ENCODE measurements around the gene APLP2.
"Not testable (repeated sequence)": the region's sequence is repeated elsewhere in the genome, so short reads cannot be mapped to it uniquely, and the experiment has no call there.

The APLP2 gene

GRCh38 chr11:130089674-130090073 is 20.0 kb downstream of the APLP2 start:
- H3K4me3 ChIP-seq (ENCODE audit: low read length): no peak overlapping the region
- TF ChIP-seq ZNF274 (IDR thresholded peaks at IDR 0.05; ENCODE audit: low read depth, low read length): no peak

GRCh38 chr11:130090517-130090916 is 20.8 kb downstream of the APLP2 start:
- not testable (repeated sequence) for H3K4me3 ChIP-seq (ENCODE audit: low read length)

- not testable (repeated sequence) for H3K4me3 ChIP-seq (ENCODE audit: low read length)
These were observed 21.5 kb downstream of the APLP2 start for GRCh38 chr11:130091169-130091568.

GRCh38 chr11:130092661-130093060 is 23.0 kb downstream of the APLP2 start:
- no peak overlapping the region for H3K4me3 ChIP-seq (ENCODE audit: low read length)
- TF ChIP-seq ZNF274 (IDR thresholded peaks at IDR 0.05; ENCODE audit: low read depth, low read length): no peak

- H3K4me3 ChIP-seq (ENCODE audit: low read length): no peak overlapping the region
- no peak for TF ChIP-seq ZNF274 (IDR thresholded peaks at IDR 0.05; ENCODE audit: low read depth, low read length)
These were observed 24.9 kb downstream of the APLP2 start for GRCh38 chr11:130094614-130095013.

GRCh38 chr11:130095326-130095725 is 25.6 kb downstream of the APLP2 start:
- no peak overlapping the region for H3K4me3 ChIP-seq (ENCODE audit: low read length)
- no peak for TF ChIP-seq ZNF274 (IDR thresholded peaks at IDR 0.05; ENCODE audit: low read depth, low read length)

- H3K4me3 ChIP-seq (ENCODE audit: low read length): no peak overlapping the region
- no peak for TF ChIP-seq ZNF274 (IDR thresholded peaks at IDR 0.05; ENCODE audit: low read depth, low read length)
These were observed 26.3 kb downstream of the APLP2 start for GRCh38 chr11:130096042-130096441.

GRCh38 chr11:130096823-130097222 is 27.1 kb downstream of the APLP2 start:
- TF ChIP-seq ZNF274 (IDR thresholded peaks at IDR 0.05; ENCODE audit: low read depth, low read length): no peak
- H3K4me3 ChIP-seq (ENCODE audit: low read length): no peak overlapping the region

GRCh38 chr11:130097285-130097684 is 27.6 kb downstream of the APLP2 start:
- no peak overlapping the region for H3K4me3 ChIP-seq (ENCODE audit: low read length)
- no peak for TF ChIP-seq ZNF274 (IDR thresholded peaks at IDR 0.05; ENCODE audit: low read depth, low read length)

- no peak for TF ChIP-seq ZNF274 (IDR thresholded peaks at IDR 0.05; ENCODE audit: low read depth, low read length)
- no peak overlapping the region for H3K4me3 ChIP-seq (ENCODE audit: low read length)
These were observed 29.7 kb downstream of the APLP2 start for GRCh38 chr11:130099356-130099755.

- no peak overlapping the region for H3K4me3 ChIP-seq (ENCODE audit: low read length)
- TF ChIP-seq ZNF274 (IDR thresholded peaks at IDR 0.05; ENCODE audit: low read depth, low read length): no peak
These were observed 30.8 kb downstream of the APLP2 start for GRCh38 chr11:130100381-130101095.

GRCh38 chr11:130101661-130102060 is 32.0 kb downstream of the APLP2 start:
- no peak for TF ChIP-seq ZNF274 (IDR thresholded peaks at IDR 0.05; ENCODE audit: low read depth, low read length)
- no peak overlapping the region for H3K4me3 ChIP-seq (ENCODE audit: low read length)

- TF ChIP-seq ZNF274 (IDR thresholded peaks at IDR 0.05; ENCODE audit: low read depth, low read length): no peak
- H3K4me3 ChIP-seq (ENCODE audit: low read length): no peak overlapping the region
These were observed 32.9 kb downstream of the APLP2 start for GRCh38 chr11:130102301-130103249.

GRCh38 chr11:130103296-130103814 is 33.7 kb downstream of the APLP2 start:
- no peak for TF ChIP-seq ZNF274 (IDR thresholded peaks at IDR 0.05; ENCODE audit: low read depth, low read length)
- no peak overlapping the region for H3K4me3 ChIP-seq (ENCODE audit: low read length)

- no peak overlapping the region for H3K4me3 ChIP-seq (ENCODE audit: low read length)
- TF ChIP-seq ZNF274 (IDR thresholded peaks at IDR 0.05; ENCODE audit: low read depth, low read length): no peak
These were observed 36.7 kb downstream of the APLP2 start for GRCh38 chr11:130106381-130106780.

- not testable (repeated sequence) for H3K4me3 ChIP-seq (ENCODE audit: low read length)
These were observed 39.0 kb downstream of the APLP2 start for GRCh38 chr11:130108671-130109070.
